ENCODE data around the gene RUFY1.

DNA sequence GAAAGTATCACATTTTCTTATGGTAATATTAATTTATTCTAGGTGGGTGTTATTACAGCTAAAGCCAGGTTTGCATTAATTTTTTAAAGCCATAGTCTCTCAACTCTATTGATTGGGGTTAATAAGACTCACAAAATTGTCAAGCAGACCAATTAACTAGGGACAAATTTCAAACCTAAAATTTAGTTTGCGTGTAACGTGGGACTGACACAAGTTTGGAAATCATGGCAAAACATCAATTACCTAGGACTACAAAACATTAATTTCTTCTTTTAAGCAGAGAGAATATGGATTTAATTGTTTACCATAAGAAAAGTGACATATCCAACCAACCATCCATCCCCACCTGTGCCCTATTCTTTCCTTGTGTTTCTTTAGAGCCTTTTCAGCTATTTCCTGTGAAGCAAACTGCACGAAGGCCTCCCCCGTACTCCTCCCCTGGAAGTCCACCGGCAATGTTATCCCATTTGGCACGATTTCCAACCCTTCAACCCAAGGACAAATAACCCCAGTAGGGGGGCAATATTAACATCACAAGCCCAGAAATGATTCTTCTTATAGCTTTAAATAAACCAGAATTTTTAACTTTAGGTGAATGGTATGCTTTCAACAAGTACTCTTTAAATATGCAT, 68.7 kb downstream of the RUFY1 start:
- no peak for TF ChIP-seq RAD21 (IDR thresholded peaks at IDR 0.05; ENCODE audit: low read depth)
- TF ChIP-seq ZBTB7A (IDR thresholded peaks at IDR 0.05; ENCODE audit: low read depth): no peak
- no peak for TF ChIP-seq EP300 (IDR thresholded peaks at IDR 0.05; ENCODE audit: borderline replicate concordance)
- TF ChIP-seq TEAD4 (IDR thresholded peaks at IDR 0.05): no peak
- no peak for TF ChIP-seq REST (IDR thresholded peaks at IDR 0.05; ENCODE audit: low read depth)
- TF ChIP-seq, protein P1, sequence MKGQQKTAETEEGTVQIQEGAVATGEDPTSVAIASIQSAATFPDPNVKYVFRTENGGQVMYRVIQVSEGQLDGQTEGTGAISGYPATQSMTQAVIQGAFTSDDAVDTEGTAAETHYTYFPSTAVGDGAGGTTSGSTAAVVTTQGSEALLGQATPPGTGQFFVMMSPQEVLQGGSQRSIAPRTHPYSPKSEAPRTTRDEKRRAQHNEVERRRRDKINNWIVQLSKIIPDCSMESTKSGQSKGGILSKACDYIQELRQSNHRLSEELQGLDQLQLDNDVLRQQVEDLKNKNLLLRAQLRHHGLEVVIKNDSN (IDR thresholded peaks at IDR 0.05): no peak
- TF ChIP-seq EGR1 (IDR thresholded peaks at IDR 0.05): no peak
- no peak for TF ChIP-seq YY1 (IDR thresholded peaks at IDR 0.05; ENCODE audit: low read depth)
- TF ChIP-seq TAF1 (IDR thresholded peaks at IDR 0.05; ENCODE audit: low read depth): no peak
